ENCODE measurements around the gene FBRS. TPM values are rescaled to one million over a fixed set of nuclear protein-coding genes. Genes with fewer than 3 reads are reported as not detected.
"Not testable (repeated sequence)": the region's sequence is repeated elsewhere in the genome, so short reads cannot be mapped to it uniquely, and the experiment has no call there.

FBRS gene
- total and polyA plus RNA-seq, 3 experiments from 2014 or later, result 7.1 to 124 (median 115) TPM

- Histone ChIP-seq H3K36me3 (ENCODE audit: insufficient read depth, low read length) (no peaks in the 10 kb centered on the region), H3K9me3 (ENCODE audit: low read length) (no peaks in the 10 kb centered on the region), H3K27me3 (ENCODE audit: insufficient read depth, low read length, poor library complexity, severe bottlenecking) (no peaks in the 10 kb centered on the region), H3K4me1 (ENCODE audit: insufficient read depth, low read length) (no peaks in the 10 kb centered on the region), H3K27ac (ENCODE audit: low read depth, low read length) (no peak overlapping the region), H3K4me3 (ENCODE audit: low read length) (no peak overlapping the region)
- Mint-ChIP-seq H3K27me3 (peaks cover 5 to 15% of the 10 kb centered on the region in 2 donors), H3K9me3 (no peaks in the 10 kb centered on the region), H3K4me3 (no peak overlapping the region), H3K36me3 (no peaks in the 10 kb centered on the region), H3K27ac (peak overlapping the region in 1 of 8 donors; percentile 2), H3K4me1 (no peaks in the 10 kb centered on the region)
- ChIA-PET CTCF (interaction anchor here (1.1 to 1.5 kb wide), 3 partner anchors 8 to 211 kb away, joined by 3 to 5 read pairs (median 4); partner anchors contain the start of gene ZNF689), POLR2A (no interaction called here)
- no peak for DNase-seq
These were observed 38.1 kb upstream of the FBRS start for GRCh38 chr16:30620169-30620568.

DNA sequence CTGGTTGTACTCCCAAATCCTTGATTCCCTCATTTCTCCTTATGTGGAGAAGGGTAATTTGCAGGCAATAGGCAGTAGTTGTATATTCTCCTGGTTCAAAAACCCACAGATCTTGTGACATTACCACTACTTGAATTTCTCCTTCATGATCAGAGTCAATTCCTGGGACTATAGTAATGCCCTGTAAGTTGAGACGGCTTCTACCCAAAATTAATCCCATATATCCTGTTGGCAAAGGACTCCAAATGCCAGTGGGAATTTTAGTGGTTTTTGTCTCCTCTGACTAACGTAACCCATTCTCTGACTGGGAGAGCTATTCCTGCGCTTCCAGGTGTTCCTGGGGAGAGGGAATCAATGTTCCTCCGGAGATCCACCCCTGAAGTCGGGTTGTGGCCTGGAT is 36.5 kb upstream of the FBRS start:
- no peak overlapping the region for H3K27ac ChIP-seq (ENCODE audit: low read depth, low read length)
- ChIA-PET POLR2A (no interaction called here), CTCF (interaction anchor here (1.6 kb wide), 1 partner anchor 97 kb away, joined by 3 read pairs; no protein-coding TSS in a partner anchor)
- H3K4me1 ChIP-seq (ENCODE audit: insufficient read depth, low read length), result no peaks in the 10 kb centered on the region
- Mint-ChIP-seq H3K9me3 (no peaks in the 10 kb centered on the region), H3K4me1 (no peaks in the 10 kb centered on the region), H3K36me3 (no peaks in the 10 kb centered on the region), H3K27ac (no peak overlapping the region), H3K4me3 (no peak overlapping the region), H3K27me3 (peaks cover 3 to 15% of the 10 kb centered on the region in 2 donors)
- no peaks in the 10 kb centered on the region for H3K27me3 ChIP-seq (ENCODE audit: insufficient read depth, low read length, poor library complexity, severe bottlenecking)
- no peaks in the 10 kb centered on the region for H3K9me3 ChIP-seq (ENCODE audit: low read length)
- no peaks in the 10 kb centered on the region for H3K36me3 ChIP-seq (ENCODE audit: insufficient read depth, low read length)
- no peak for DNase-seq
- no peak overlapping the region for H3K4me3 ChIP-seq (ENCODE audit: low read length)

DNA sequence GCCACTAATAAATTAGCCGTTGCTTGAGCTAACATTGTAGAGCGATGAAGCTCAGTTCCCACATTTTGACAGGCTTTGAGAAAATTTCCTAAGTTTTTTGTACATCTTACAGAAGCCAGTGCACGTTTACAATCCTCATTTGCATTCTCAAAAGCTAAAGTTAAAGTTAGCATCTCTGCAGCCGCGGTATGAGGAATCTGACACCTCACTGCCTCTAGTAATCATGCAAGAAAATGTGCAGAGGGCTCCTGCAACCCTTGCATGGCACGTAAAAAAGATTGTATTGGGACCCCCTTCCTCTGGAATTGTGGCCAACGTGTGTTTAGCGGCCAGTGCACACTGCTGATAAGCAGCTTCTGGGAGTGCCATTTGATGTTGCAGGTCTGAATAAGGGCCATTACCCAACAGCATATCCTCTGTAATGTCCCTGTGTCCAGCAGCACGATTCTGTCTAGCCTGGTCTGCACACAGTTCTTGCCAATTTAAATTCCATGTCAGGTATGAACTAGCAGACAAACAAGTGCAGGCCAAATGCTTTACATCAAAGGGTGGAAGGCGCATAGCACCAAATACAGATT is 35.7 kb upstream of the FBRS start:
- no peak for DNase-seq
- no peak overlapping the region for H3K27ac ChIP-seq (ENCODE audit: low read depth, low read length)
- Mint-ChIP-seq H3K36me3 (no peaks in the 10 kb centered on the region), H3K4me1 (no peaks in the 10 kb centered on the region), H3K4me3 (no peak overlapping the region), H3K27me3 (peaks cover 3 to 15% of the 10 kb centered on the region in 2 donors), H3K27ac (no peak overlapping the region), H3K9me3 (no peaks in the 10 kb centered on the region)
- H3K27me3 ChIP-seq (ENCODE audit: insufficient read depth, low read length, poor library complexity, severe bottlenecking), result no peaks in the 10 kb centered on the region
- ChIA-PET POLR2A (no interaction called here), CTCF (interaction anchor here (1.6 kb wide), 1 partner anchor 98 kb away, joined by 3 read pairs; no protein-coding TSS in a partner anchor)
- no peaks in the 10 kb centered on the region for H3K9me3 ChIP-seq (ENCODE audit: low read length)
- H3K4me1 ChIP-seq (ENCODE audit: insufficient read depth, low read length), result no peaks in the 10 kb centered on the region
- H3K36me3 ChIP-seq (ENCODE audit: insufficient read depth, low read length), result no peaks in the 10 kb centered on the region
- H3K4me3 ChIP-seq (ENCODE audit: low read length), result no peak overlapping the region

GRCh38 chr16:30623536-30624283 is 34.5 kb upstream of the FBRS start:
- H3K4me1 Mint-ChIP-seq, result peaks cover 2 to 5% (median 2%) of the 10 kb centered on the region in 3 donors
- no peaks in the 10 kb centered on the region for H3K36me3 ChIP-seq (ENCODE audit: insufficient read depth, low read length)
- H3K27ac ChIP-seq (ENCODE audit: low read depth, low read length), result no peak overlapping the region
- no peak overlapping the region for H3K27ac Mint-ChIP-seq
- H3K36me3 Mint-ChIP-seq, result no peaks in the 10 kb centered on the region
- no peak overlapping the region for H3K4me3 Mint-ChIP-seq
- peaks cover 3 to 15% of the 10 kb centered on the region in 2 donors for H3K27me3 Mint-ChIP-seq
- ChIA-PET POLR2A (no interaction called here), CTCF (no interaction called here)
- DNase-seq, result no peak
- H3K9me3 ChIP-seq (ENCODE audit: low read length), result no peaks in the 10 kb centered on the region
- H3K4me1 ChIP-seq (ENCODE audit: insufficient read depth, low read length), result peaks cover 3% of the 10 kb centered on the region
- no peaks in the 10 kb centered on the region for H3K9me3 Mint-ChIP-seq
- no peaks in the 10 kb centered on the region for H3K27me3 ChIP-seq (ENCODE audit: insufficient read depth, low read length, poor library complexity, severe bottlenecking)
- H3K4me3 ChIP-seq (ENCODE audit: low read length), result no peak overlapping the region

DNA sequence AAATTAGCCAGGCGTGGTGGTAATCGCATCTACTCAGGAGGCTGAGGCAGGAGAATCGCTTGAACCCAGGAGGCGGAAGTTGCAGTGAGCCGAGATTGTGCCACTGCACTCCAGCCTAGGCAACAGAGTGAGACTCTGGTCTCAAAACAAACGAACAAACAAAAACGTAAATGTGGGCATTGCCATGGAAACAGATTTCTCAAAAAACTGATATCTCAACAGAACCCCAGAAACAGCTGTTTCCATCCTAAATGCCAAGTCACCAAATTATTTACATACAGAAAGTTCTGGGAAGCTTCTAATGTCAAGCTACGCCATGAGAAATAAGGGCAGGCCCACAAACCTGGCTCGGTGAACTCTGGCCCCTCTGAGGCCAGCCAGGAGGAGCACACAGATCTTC is 32.0 kb upstream of the FBRS start:
- ChIA-PET POLR2A (interaction anchor here (0.6 kb wide), 1 partner anchor 493 kb away, joined by 3 read pairs; no protein-coding TSS in a partner anchor), CTCF (interaction anchor here (1.8 to 4.7 kb wide), 2 partner anchors 10 to 114 kb away, joined by 3 to 24 read pairs; no protein-coding TSS in a partner anchor)

DNA sequence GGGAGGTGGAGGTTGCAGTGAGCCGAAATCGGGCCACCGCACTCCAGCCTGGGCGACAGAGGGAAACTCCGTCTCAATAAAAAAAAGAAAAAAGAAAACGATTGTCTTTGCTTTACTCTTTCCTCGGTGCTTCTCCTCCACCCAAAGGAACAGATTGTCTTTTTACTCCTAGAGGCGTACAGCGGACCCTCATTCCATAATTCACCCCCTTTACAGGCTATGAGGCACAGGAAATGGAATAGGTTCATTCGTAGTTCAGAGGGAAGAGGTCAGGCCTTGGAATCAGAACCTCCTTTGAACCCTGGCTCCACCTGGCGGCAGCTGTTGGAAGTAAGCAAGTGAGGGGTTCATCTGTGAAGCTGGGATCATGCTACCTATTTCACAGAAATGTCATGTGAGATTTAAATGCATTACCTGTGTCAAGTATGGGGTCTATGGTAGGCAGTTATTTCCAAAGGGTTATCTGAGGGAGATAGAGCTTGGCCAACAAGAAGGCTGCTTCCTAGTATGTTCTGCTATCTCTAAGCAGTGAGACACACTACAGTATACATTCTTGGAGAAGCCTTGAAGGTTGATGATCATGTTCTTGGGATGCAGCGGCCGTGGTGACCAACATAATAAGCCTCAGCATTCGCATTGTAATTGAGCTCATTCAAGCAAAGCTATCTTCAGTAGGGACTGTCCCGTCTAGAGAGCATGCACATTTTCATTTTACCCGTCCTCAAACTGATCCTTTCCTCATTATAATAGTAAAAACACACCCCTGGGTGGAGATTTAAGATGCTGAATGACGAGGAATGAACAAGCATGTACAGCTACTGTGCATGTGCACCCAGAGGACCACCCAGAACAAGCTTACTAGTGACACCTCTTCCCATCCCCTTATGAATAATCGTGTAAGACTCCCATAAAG is 29.3 kb upstream of the FBRS start:
- Mint-ChIP-seq H3K4me3 (peak overlapping the region; percentile 44 to 78 (median 63)), H3K9me3 (no peaks in the 10 kb centered on the region), H3K27ac (peak overlapping the region in 7 of 8 donors; percentile 30 to 92 (median 65)), H3K36me3 (no peaks in the 10 kb centered on the region), H3K4me1 (peaks cover 4 to 8% (median 7%) of the 10 kb centered on the region in 3 donors), H3K27me3 (peaks cover 0 to under 1% of the 10 kb centered on the region in 2 donors)
- ChIA-PET POLR2A (interaction anchor here (0.6 to 1.1 kb wide), 4 partner anchors 58 to 593 kb away, joined by 3 to 7 read pairs (median 4); partner anchors contain the start of gene DCTPP1), CTCF (interaction anchor here (0.6 to 4.7 kb wide), 31 partner anchors 8 to 538 kb away, joined by 3 to 24 read pairs (median 4); partner anchors contain the start of genes DCTPP1, FBRS, ZNF689 and ZNF747)
- Histone ChIP-seq H3K9me3 (ENCODE audit: low read length) (no peaks in the 10 kb centered on the region), H3K4me1 (ENCODE audit: insufficient read depth, low read length) (peaks cover 15% of the 10 kb centered on the region), H3K27ac (ENCODE audit: low read depth, low read length) (no peak overlapping the region), H3K36me3 (ENCODE audit: insufficient read depth, low read length) (no peaks in the 10 kb centered on the region), H3K27me3 (ENCODE audit: insufficient read depth, low read length, poor library complexity, severe bottlenecking) (no peaks in the 10 kb centered on the region), H3K4me3 (ENCODE audit: low read length) (peak overlapping the region; percentile 51)
- DNase-seq, result peak; percentile 62 to 88 (median 79)

More for the DNA sequence above, 32.0 kb upstream of the FBRS start:
- Histone ChIP-seq H3K27me3 (ENCODE audit: insufficient read depth, low read length, poor library complexity, severe bottlenecking) (no peaks in the 10 kb centered on the region), H3K4me1 (ENCODE audit: insufficient read depth, low read length) (peaks cover 7% of the 10 kb centered on the region), H3K9me3 (ENCODE audit: low read length) (no peaks in the 10 kb centered on the region), H3K27ac (ENCODE audit: low read depth, low read length) (no peak overlapping the region), H3K36me3 (ENCODE audit: insufficient read depth, low read length) (no peaks in the 10 kb centered on the region), H3K4me3 (ENCODE audit: low read length) (no peak overlapping the region)
- Mint-ChIP-seq H3K27ac (no peak overlapping the region), H3K4me1 (peaks cover 4 to 6% (median 5%) of the 10 kb centered on the region in 3 donors), H3K27me3 (peaks cover 3 to 15% of the 10 kb centered on the region in 2 donors), H3K36me3 (no peaks in the 10 kb centered on the region), H3K4me3 (peak overlapping the region in 1 of 7 donors; percentile 20), H3K9me3 (no peaks in the 10 kb centered on the region)
- no peak for DNase-seq

- CTCF ChIA-PET, result interaction anchor here (0.6 to 2.0 kb wide), 6 partner anchors 17 to 249 kb away, joined by 3 to 7 read pairs (median 3); partner anchors contain the start of genes FBRS, PRR14 and ZNF764
- peaks cover 18 to 23% (median 22%) of the 10 kb centered on the region in 3 donors for H3K4me1 Mint-ChIP-seq
- H3K4me3 ChIP-seq (ENCODE audit: low read length); H3K36me3 ChIP-seq (ENCODE audit: insufficient read depth, low read length); H3K27ac ChIP-seq (ENCODE audit: low read depth, low read length); H3K9me3 Mint-ChIP-seq; H3K36me3 Mint-ChIP-seq; H3K27ac Mint-ChIP-seq; POLR2A ChIA-PET; DNase-seq; H3K9me3 ChIP-seq (ENCODE audit: low read length); H3K27me3 Mint-ChIP-seq; H3K27me3 ChIP-seq (ENCODE audit: insufficient read depth, low read length, poor library complexity, severe bottlenecking); H3K4me3 Mint-ChIP-seq: not testable (repeated sequence)
- H3K4me1 ChIP-seq (ENCODE audit: insufficient read depth, low read length), result peaks cover 24% of the 10 kb centered on the region
These were observed 25.8 kb upstream of the FBRS start for GRCh38 chr16:30632454-30632853.

All from CD8-positive, alpha-beta memory T cell (primary cell).